HG02973 (cell line): ENCODE results near the gene SLC22A23.

ENCODE experiments used
- ATAC-seq: cut with Tn5 transposase; IDR thresholded peaks from one replicate; pipeline ENCODE4 v1.9.1; 2021; ENCODE audit warnings: moderate library complexity; ENCODE audit not compliant: unreplicated experiment

The SLC22A23 gene

DNA sequence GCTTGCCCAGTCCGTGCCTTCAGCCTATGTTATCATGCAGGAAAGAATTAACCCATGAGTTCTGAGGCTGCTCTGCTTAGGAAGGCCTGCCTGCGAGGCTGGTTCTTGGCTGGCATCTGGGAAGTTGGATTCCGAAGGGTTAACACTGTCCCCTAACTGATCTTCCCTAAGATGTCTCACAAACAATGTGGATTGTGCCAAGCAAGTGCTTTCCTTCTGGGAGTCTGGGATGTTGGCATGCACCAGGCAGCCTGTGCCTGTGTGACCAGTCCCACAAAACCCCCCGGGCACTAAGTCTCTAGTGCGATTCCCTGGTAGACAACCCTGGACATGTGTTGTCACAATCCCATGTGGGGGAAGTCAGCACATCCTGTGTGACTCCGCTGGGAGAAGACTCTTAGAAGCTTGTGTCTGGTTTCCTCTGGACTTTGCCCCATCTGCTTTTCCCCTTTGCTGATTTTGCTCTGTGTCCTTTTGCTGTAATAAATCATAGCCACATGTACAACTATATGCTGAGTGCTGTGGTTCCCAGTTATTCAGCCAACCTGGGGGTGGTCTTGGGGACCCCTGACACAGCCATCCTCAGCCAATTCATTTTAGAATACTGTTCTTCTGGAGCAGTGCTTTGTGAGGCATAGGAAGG is 83.8 kb downstream of the SLC22A23 start:
- ATAC-seq, result no peak

DNA sequence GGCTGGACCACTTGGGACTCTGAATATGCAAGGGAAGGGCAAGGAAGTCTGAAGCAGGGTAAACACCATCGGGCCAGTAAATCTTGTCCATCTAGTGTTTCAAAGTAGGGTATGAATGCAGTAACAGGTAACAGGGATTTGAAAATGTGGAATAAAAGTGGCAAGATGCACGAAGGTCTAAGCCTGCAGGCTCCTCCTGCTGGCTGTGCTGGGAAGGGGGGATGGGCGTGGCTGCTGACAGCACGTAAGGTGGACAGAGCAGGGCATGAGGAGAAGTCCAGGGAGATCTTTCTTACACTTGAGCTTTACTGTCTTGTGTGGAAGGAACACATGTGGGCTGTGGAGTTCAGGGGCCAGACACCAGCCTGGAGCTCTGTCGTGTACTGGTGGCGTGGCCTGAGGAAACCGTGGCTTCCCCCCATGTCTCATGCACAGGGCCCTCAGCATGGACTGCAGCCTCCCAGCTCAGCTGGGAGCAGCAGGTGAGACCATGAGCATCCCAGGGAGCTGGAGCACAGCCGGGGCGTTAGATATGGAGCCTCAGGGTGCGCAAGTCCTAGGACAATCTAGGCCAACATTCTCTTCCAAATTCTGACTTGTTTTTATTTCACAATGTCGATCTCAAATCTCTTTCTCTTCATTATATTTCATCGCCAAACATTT is 84.5 kb downstream of the SLC22A23 start:
- ATAC-seq, result no peak

DNA sequence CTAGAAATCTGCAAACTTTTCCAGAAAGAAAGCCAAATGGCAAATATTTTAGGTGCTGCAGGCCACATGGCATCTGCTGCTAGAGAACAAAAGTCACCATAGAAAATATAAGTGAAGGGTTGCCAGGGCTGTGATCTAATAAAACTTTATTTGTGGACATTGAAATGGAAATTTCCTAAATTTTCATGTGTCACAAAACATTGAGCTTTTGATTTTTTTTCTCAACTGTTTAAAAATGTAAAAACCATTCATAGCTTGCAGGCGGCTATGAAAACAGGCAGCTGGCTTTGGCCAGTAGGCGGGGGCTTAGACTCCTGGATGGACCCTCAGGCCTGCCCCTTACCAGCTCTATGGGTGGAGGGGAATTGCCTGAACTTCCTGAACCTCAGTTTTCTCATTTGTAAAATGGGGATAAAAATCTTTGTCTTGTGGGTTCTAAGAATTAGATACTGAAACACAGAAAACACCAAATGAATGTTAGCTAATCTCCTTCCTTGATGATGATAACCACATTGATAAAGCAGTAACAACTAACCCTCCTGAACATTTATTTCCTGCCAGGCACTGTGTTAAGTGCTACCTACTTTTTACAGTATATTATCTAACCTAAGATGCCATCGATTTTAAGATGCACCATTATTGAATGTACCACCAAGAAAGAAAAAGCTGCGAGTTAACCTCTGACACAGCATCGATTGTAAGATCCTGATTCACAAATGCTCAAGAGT is 85.5 kb downstream of the SLC22A23 start:
- ATAC-seq, result no peak

DNA sequence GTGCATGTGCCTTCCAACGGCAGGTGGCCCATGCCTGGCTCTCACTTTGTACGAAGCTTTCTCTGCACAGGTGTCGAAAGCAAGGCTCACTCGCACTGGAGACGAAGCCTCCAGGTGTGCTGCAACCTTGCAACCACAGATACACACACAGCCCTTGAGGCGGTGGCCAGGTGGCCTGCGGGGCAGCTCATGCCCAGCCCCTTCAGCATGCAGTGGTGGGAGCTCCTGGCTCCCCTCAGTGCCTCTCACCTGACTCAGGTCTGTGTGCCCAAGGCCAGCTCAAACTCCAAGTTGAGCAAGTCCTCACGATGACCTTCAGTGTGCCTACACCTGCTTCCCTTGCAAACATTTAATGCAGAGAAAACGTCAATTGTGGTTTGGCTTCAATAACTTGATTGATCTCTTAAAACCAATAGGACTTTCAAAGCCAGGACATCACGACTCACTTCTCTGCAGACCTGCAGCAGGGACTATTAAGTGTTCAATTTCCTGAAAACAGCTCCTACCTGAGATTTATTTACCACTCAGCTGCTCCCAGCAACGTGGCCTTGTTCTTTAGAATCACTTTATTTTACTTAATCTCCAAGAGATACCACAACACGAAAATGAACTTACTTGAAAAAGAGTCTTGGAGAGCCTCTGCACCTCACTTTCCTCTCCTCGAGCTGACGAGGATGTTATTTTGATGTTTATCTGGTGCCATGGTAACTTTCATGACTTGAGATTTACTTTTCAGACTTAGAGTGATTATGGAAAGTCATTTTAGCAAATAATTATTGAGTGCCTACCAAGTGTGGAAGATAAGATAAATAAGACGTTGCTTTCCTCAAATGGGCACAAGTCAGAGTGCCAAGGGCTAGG is 86.3 kb downstream of the SLC22A23 start:
- no peak for ATAC-seq

DNA sequence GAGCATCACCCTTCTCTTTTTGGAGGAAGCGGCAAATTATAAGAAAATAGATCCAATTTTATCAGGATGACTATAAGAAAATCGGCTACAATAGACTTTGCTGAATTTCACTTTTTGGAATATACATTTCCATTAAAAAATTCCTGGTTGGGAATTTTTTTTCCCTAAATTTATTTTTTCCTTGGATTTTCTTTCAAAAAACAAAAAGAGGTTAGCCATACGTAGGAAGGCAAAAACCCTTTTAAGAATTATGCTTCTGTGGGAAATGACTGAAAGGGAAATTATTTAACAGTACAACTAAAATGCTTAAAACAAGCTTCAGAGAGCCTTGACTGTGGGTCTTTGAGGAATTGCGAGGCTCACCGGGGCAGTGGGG is 86.9 kb downstream of the SLC22A23 start:
- ATAC-seq, result no peak

DNA sequence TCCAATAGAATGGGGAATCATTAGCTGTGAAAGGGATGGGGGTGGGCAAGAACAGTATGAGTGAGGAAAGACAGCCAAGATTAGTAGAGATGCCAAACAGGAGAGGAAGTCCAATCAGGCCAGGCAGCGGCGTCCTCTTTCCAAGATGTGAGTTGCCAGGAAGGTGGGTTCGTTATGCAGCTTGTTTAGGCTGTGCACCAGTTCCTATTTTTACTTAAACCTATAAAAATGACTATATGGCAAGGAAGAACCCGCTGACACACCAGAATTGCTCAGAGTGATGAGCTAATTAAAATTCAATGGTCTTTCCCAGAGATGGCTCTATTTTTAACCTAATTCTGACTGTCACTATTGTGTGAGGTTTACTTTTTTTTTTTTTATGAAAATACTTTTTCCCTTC is 88.2 kb downstream of the SLC22A23 start:
- ATAC-seq, result no peak

DNA sequence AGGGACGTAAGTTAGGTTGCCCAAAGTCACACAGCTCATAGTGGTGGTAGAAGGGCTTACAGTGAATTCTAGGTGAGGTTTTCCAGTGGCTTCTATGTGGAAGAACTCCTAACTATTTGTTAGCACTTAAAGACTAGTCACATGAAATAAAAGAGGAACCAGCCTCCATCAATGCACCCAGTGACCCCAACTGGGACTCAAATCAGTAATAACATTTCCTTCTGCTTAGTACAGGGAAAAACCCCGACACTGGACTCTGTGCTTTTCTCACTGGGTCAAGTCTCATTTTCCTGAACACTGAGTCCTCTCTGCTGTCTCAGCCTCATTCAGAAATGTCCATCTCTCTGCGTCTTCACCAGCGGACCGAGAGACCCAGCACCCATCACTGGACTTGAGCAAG is 89.2 kb downstream of the SLC22A23 start:
- ATAC-seq, result no peak

DNA sequence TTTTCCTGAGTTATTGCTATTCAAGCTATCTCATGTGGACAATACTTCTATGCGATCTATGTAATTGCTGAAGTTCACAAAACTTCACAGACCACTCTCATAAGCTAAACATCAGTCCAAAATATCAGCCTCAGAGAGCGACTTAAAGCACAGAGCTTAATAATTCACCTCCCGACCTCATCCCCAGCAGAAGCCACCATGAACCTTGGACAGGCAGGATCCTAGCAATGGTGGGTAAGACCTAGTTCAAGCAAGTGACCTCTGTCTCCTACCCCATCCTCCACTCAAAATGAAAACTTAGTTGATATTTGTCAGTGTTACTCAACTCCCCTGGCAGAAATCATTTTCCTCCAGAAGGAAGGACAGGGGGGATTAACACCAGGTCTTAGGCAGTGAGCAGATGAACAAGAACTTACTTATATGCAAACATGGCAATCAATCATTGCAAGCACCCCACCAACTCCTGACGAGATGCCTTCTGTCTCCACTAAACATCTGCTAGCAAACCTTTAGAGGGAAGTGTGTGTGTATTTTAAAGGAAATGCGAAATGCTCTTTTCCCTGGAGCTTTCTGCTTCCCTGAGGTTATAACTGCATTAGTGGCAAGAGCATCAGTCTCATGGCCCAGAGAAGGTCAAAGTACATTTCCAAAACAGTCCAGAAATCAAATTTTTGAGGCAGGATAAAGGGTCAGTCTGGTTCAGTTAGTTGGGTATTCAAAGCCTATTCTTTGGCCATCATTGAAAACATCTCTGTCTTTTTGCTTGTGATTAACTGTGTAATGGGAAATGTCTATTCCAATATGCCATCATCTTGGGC is 90.0 kb downstream of the SLC22A23 start:
- ATAC-seq, result no peak

DNA sequence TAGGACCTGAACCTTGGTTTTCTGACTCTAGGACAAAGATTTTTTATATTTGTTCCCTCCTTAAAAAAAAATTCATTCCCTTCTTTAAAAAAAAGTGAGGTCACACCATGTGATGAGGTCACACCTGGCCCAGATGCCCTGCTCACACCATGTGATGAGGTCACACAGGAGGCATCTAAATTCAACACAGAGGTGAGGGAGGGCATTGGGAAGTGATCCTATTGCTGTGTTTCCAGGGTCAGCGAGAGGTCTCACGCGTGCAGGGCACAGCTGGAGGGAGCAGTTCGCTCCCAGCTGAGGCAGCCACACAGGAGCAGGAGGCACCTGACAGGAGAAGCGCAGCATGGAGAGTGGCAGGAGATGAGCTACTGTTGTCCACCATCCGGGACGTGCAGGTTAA is 92.5 kb downstream of the SLC22A23 start:
- ATAC-seq, result no peak

DNA sequence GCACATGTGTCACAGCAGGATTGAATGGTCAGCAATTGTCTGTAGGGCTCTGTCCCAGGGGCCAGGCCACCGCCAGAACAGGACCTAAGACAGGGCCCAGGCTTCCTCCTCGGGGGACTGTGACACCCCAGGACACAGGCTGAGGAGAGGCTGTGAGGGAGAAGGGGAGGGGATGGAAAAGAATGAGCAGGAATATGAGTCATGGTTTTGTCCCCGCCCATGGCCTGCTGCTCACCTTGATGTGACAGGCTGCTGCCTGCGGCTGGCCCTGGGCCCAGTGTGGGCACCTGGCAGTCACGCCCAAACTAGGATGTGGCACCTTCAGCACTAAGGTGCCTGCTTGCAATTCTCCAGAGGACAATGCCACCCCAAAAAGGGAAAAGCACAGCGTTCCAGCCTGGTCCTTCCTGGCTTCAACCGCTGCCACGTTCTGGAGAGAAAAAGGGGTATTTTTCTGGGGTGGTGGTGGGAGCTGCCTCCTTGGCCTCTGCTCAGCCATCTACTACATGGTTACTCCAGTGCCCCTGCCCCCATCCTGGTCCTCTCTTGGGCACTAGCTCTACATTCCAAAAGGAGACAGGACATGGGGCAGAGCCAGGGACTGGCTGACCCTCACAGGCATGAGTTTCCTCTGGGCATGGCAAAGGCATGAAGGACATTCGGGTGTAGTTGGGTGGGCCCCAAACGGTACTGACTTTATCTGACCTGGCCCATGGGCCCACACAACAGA is 93.4 kb downstream of the SLC22A23 start:
- ATAC-seq, result no peak

DNA sequence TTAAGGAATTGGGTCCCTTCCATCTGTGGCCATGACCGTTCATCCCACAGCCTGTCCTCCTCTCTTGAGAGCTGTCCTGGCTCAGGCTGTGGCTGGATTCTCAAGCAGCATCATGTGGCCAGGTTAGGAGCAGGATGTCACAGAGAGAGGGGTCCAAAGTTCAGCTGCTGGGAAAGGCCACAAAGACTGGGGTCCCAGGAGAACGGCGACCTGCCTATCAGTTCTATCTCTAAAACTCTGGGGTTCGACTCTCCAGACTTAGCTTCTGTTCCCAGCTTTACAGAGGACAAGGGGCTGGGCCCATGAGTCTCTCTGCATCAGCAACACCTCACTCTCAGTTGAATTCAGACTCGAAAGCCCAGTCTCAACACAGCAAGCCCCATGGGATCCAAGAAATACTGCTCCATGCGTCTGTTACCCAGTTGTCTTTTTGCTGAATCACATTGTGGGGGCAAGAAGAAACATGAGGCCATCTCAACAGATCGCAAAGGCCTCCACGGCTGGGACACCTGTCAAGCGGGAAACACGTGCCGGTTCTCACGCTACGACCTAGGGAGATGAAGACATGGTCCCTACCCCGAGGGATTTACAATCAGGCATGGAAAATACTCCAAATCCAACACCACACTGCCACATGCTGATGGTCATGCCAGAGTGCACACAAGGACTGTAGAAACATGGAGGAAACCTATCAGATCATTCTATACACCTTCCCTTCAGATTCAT is 95.4 kb downstream of the SLC22A23 start:
- ATAC-seq, result no peak

DNA sequence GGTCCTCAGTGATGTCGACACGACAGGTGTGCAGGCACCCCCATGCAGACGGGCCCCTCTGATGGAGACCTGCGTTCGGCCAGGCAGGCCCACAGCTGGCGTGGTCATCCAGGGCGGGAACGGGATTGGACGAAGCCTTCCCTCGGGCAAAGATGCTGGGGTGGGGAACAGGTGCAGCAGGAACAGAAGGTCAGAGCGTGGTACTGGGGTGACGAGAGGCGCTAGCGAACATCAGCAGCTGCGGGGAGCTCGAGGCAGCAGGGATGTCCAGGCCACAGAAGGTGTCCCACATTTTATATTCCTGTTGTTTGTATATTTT is 96.2 kb downstream of the SLC22A23 start:
- no peak for ATAC-seq

DNA sequence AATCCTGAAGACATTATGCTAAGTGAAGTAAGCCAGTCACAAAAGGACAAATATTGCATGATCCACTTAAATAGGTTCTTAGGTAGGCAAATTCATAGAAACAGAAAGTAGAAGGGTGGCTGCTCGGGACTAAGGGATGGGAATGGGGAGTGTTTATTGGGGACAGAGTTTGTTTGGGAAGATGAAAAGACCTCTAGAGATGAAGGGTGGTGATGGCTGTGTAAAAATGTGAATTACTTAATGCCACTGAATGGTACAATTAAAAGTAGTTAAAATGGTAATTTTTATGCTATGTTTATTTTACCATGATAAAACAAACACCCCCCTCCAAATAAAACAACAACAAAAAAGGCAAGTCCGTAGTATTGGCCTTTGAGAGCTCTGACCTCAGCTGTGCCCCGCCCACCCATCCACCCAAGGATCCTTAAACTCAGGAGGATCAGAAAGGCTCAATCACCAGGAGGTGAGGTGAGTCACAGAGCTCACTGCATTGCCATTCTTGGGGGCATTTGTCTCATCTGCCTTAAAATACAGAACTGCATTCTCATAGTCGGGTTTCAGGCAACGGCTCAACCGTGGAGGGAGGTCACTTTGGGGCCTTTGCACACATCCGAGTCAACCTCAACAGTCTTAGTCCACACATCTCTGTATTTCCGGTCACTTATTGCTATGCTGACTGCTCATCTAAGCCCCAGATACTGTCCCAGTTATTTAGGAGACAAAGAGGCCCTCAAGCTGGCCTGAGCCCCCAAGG is 96.7 kb downstream of the SLC22A23 start:
- ATAC-seq, result no peak

DNA sequence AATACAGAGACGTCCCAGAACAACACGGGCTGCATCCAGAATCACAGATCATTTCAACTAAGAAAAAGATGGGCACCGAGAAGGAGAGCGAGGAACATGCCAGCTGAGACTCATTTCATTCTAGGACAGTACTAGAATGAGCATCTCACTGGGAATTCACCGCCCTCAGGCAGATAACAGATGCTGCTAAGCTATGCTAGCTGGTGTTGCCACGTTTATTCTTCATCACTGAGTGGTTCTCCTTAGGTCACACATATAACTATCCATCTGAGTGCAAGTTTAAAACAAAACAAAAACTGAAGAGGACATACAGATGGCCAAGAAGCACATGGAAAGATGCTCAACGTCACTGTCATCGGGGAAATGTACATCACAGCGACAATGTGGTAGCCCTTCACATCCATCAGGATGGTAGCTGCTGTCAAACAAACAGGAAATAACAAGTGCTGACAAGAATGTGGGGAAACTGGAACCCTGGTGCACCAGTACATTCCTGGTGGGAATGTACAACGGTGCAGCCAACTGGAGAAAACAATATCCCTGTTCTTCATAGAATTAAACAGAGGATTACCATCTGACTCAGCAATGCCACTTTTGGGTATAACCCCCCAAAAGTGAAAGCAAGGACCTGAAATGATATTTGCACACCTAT is 97.6 kb downstream of the SLC22A23 start:
- ATAC-seq, result no peak

DNA sequence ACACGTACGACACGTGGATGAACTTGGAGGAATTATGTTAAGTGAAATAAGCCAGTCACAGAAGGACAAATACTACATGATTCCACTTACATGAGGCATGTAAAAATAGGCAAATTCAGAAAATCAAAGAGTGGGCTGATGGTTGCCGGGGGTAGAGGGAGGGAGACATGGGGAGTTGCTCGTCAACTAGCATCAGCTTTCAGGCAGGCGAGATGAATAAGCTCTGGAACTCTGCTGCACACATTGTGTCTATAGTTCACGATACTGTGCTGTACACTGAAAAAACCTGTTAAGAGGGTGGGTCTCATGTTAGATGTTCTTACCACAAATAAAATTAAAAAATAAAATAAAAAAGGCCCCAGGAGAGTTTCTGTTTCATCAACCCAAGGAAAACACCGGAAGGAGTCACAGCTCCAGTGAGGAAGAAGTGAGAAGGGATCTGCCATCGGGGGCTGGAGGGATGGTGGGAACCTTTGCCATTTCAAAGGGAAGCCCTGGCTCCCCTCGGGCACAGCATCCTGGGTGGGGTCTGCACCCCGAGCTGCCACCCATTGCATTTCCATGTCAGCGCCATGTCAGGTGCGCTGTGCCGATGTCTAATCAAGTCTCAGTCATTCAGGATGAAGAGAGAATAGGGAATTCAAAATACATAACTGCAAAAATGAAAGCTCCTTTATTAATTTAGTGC is 98.3 kb downstream of the SLC22A23 start:
- no peak for ATAC-seq

DNA sequence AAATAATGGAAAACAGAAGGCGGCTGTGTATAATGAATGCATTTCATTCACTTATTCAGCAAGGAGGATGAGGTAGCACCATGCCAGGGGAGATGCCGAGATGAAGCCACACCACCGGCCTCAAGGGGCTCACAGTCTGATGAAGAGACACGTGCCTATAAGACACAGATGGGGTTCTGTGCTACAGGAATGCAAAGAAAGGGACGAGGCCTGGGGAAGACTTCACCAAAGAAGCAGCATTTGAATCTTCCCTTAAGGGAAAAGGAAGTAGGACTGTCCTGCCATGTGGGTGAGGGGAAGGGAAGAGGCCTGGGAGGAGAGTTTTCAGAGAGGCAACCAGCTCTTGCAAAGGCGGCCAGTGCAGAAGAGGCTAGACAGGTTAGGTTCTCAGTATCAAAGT is 99.2 kb downstream of the SLC22A23 start:
- no peak for ATAC-seq

DNA sequence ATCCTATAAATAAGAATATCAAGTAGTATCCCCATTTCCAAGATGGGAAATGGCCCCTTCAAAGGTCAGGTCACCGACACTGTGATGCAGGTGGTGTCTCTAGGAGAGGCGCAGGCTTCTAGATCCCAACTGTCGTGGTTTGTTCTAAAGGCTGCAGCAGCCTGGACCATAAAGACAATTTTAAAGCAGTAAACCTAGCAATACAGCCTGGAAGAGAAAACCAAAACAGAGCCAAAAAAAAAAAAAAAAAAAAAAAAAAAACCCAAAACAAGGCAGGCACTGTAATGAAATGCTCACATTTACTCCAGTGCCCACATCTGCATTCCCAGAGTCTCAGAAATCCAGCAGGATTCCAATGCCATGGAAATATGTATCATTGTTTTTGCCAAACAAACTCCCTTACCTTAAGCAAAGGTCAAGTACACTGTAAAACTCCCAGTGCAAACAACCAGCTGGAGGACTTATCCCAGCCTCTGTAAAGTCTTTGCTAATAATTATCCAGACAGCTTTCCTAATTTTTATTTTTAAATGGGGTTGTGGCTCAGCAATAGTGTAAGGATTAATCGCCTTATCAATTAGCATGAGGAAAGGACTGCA is 99.9 kb downstream of the SLC22A23 start:
- ATAC-seq, result no peak
